ENCODE measurements around the gene IL2RA. TPM values are rescaled to one million over a fixed set of nuclear protein-coding genes. Genes with fewer than 3 reads are reported as not detected.

IL2RA gene
- total and polyA plus RNA-seq, 12 donors = 0.14 to 57.9 (median 3.1) TPM; not detected in 1

GRCh38 chr10:6033954-6034353 lies 28.2 kb downstream of the IL2RA start:
- peak in 5 of 7 donors; percentile 34 to 69 (median 42) for DNase-seq
- peak overlapping the region; percentile 35 to 71 (median 63) for H3K27ac ChIP-seq
- no peaks in the 10 kb centered on the region for H3K27me3 ChIP-seq
- H3K36me3 ChIP-seq (replicated peaks in 1 of 2) = no peaks in the 10 kb centered on the region
- 10 to 18% (median 12%) methylated on average over 3 of the region's 3 CpGs for WGBS, 4 donors
- TF ChIP-seq CTCF (IDR thresholded peaks at IDR 0.05) (no peak), POLR2A (IDR thresholded peaks at IDR 0.05) (no peak)
- H3K4me3 ChIP-seq = no peak overlapping the region
- peaks cover 0 to 5% (median 0%) of the 10 kb centered on the region in 3 donors for H3K9me3 ChIP-seq (replicated peaks in 1 of 3)
- intact Hi-C loops (cut with DNase I) = no loop called here
- H3K4me1 ChIP-seq (replicated peaks in 1 of 2) = peaks cover 5 to 6% of the 10 kb centered on the region in 2 donors

GRCh38 chr10:6030940-6031339 lies 31.2 kb downstream of the IL2RA start:
- intact Hi-C loops (cut with DNase I) = no loop called here
- H3K27ac ChIP-seq = no peak overlapping the region
- H3K27me3 ChIP-seq = no peaks in the 10 kb centered on the region

GRCh38 chr10:6030217-6030616 lies 31.9 kb downstream of the IL2RA start:
- Histone ChIP-seq H3K4me3 (no peak overlapping the region), H3K36me3 (replicated peaks in 1 of 2) (no peaks in the 10 kb centered on the region), H3K27ac (no peak overlapping the region), H3K9me3 (replicated peaks in 1 of 3) (peaks cover 0 to 5% (median 0%) of the 10 kb centered on the region in 3 donors), H3K27me3 (no peaks in the 10 kb centered on the region), H3K4me1 (replicated peaks in 1 of 2) (peaks cover 5 to 6% of the 10 kb centered on the region in 2 donors)
- intact Hi-C loops (cut with DNase I) = no loop called here
- 90 to 95% (median 92%) methylated on average over 7 of the region's 7 CpGs for WGBS, 4 donors
- no peak for DNase-seq
- no peak for TF ChIP-seq POLR2A (IDR thresholded peaks at IDR 0.05)
- TF ChIP-seq CTCF (IDR thresholded peaks at IDR 0.05) = no peak

More at GRCh38 chr10:6030940-6031339, 31.2 kb downstream of the IL2RA start:
- no peak for TF ChIP-seq CTCF (IDR thresholded peaks at IDR 0.05)
- no peak for TF ChIP-seq POLR2A (IDR thresholded peaks at IDR 0.05)
- Histone ChIP-seq H3K4me1 (replicated peaks in 1 of 2) (peaks cover 5 to 6% of the 10 kb centered on the region in 2 donors), H3K4me3 (no peak overlapping the region), H3K9me3 (replicated peaks in 1 of 3) (peaks cover 0 to 5% (median 0%) of the 10 kb centered on the region in 3 donors), H3K36me3 (replicated peaks in 1 of 2) (no peaks in the 10 kb centered on the region)
- DNase-seq = no peak

- no peaks in the 10 kb centered on the region for H3K36me3 ChIP-seq (replicated peaks in 1 of 2)
- TF ChIP-seq CTCF (IDR thresholded peaks at IDR 0.05) (no peak), POLR2A (IDR thresholded peaks at IDR 0.05) (no peak)
- 68 to 75% (median 73%) methylated on average over 6 of the region's 6 CpGs for WGBS, 4 donors
- intact Hi-C loops (cut with DNase I) = no loop called here
- H3K9me3 ChIP-seq (replicated peaks in 1 of 3) = peaks cover 0 to 5% (median 0%) of the 10 kb centered on the region in 3 donors
- peak in 1 of 7 donors; percentile 9 for DNase-seq
- no peak overlapping the region for H3K27ac ChIP-seq
- H3K4me1 ChIP-seq (replicated peaks in 1 of 2) = peaks cover 0 to 2% of the 10 kb centered on the region in 2 donors
- H3K27me3 ChIP-seq = no peaks in the 10 kb centered on the region
- H3K4me3 ChIP-seq = no peak overlapping the region
Measured at GRCh38 chr10:6027929-6028328, 34.2 kb downstream of the IL2RA start.
